Measurements from ENCODE around the gene ME3. TPM values are rescaled to one million over a fixed set of nuclear protein-coding genes. Genes with fewer than 3 reads are reported as not detected.

The ME3 gene
- total RNA-seq, 6 experiments from 2014 or later = 1.9 to 8.5 (median 4.6) TPM

DNA sequence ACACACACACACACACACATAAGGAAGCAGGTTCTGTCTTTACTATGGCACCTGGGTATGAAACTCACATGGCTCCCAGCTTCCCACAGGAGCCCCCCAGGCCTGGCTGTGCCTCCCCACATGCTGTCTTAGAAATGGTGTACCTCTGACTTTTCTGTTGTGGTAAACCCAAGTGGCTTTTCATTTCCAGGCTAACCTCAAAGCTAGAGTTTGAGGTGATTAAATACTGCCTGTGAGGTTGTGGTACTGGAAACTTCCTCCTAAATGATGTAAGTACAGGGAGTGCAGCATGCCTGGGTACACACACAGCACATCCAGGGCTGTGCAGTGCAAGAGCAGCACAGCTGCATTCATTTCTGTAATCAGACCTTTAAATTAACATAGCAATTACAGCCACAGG is 34.4 kb downstream of the ME3 start:
- ATAC-seq (no peak), DNase-seq (no peak)
- H3K27me3 ChIP-seq = no peaks in the 10 kb centered on the region
- no peaks in the 10 kb centered on the region for H3K36me3 ChIP-seq
- H3K4me3 ChIP-seq = no peak overlapping the region
- no peak overlapping the region for H3K27ac ChIP-seq
- H3K4me1 ChIP-seq = no peaks in the 10 kb centered on the region
- no peaks in the 10 kb centered on the region for H3K9me3 ChIP-seq
- intact Hi-C loops (cut with DNase I) = no loop called here
- TF ChIP-seq POLR2A (IDR thresholded peaks at IDR 0.05) = no peak
- TF ChIP-seq, protein P1, sequence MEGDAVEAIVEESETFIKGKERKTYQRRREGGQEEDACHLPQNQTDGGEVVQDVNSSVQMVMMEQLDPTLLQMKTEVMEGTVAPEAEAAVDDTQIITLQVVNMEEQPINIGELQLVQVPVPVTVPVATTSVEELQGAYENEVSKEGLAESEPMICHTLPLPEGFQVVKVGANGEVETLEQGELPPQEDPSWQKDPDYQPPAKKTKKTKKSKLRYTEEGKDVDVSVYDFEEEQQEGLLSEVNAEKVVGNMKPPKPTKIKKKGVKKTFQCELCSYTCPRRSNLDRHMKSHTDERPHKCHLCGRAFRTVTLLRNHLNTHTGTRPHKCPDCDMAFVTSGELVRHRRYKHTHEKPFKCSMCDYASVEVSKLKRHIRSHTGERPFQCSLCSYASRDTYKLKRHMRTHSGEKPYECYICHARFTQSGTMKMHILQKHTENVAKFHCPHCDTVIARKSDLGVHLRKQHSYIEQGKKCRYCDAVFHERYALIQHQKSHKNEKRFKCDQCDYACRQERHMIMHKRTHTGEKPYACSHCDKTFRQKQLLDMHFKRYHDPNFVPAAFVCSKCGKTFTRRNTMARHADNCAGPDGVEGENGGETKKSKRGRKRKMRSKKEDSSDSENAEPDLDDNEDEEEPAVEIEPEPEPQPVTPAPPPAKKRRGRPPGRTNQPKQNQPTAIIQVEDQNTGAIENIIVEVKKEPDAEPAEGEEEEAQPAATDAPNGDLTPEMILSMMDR (IDR thresholded peaks at IDR 0.05) = no peak

DNA sequence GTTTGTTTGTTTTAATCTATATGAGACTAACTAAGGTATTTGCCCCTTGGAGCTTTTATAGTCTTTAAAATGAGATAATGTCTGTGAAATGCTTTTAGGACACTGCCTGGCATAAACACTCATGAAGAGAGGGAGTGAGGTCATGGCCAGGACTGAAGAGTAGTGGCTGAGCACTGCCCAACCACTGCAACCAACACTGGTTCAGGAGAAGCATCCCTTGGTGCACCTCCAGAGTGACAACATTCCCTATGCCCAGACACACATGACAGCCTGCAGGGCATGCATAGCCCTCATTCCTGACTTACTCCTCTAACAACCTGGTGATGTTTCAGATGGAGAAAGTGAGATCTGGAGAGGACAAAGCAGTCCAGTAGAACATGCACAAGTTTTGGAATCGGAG is 36.1 kb downstream of the ME3 start:
- no peak overlapping the region for H3K27ac ChIP-seq
- H3K27me3 ChIP-seq = no peaks in the 10 kb centered on the region
- DNase-seq (no peak), ATAC-seq (no peak)
- no peaks in the 10 kb centered on the region for H3K9me3 ChIP-seq
- no peak for TF ChIP-seq POLR2A (IDR thresholded peaks at IDR 0.05)
- no peaks in the 10 kb centered on the region for H3K4me1 ChIP-seq
- intact Hi-C loops (cut with DNase I) = no loop called here
- no peaks in the 10 kb centered on the region for H3K36me3 ChIP-seq
- 100% methylated on average over 1 of the region's 1 CpG for WGBS (ENCODE audit: insufficient coverage, low coverage, low lambda C conversion rate, missing lambda C conversion rate)
- H3K4me3 ChIP-seq = no peak overlapping the region

DNA sequence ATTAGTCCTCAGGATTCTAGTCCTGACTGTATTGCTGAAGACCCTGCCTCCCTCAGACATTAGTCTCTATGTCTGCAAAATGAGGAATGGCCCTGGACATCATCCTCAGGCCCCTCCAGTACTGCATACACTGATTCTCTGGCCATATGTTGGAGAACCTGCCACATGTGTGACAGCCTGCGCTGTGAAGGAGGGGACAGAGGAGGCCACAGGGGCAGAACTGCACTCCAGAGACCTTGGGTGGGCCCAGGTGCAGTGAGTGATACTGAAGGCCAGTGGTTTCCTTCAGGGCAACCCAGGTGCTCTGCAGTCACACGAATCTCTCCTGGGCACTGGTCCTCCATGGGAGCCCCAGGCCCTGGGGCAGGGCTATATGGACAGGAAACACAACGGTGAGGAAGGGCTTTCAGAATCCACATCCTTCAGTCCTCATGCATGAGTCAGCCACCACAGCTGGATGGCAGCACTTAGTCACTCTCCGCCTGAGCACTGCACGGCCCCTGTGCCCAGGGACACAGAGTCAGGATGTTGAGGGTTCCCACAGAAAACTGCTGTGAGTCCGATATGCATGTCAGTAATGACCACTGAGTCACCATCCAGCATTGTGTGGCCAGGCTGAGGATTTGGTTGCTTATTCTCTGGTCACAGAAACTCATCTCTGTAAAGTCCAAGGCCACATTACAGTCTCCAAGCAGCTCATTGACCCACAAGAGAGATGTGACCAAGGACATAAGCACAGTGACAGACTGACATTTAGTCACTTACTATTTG is 39.7 kb downstream of the ME3 start:
- TF ChIP-seq POLR2A (IDR thresholded peaks at IDR 0.05) = no peak
- TF ChIP-seq, protein P1 (IDR thresholded peaks at IDR 0.05) = peak in 2 of 4 donors; percentile 6 to 9
- Histone ChIP-seq H3K36me3 (no peaks in the 10 kb centered on the region), H3K27ac (no peak overlapping the region), H3K9me3 (no peaks in the 10 kb centered on the region), H3K4me3 (no peak overlapping the region), H3K27me3 (no peaks in the 10 kb centered on the region), H3K4me1 (no peaks in the 10 kb centered on the region)
- ATAC-seq (peak in 2 of 4 donors; percentile 43 to 51), DNase-seq (no peak)
- 100% methylated on average over 1 of the region's 6 CpGs for WGBS (ENCODE audit: insufficient coverage, low coverage, low lambda C conversion rate, missing lambda C conversion rate)
- intact Hi-C loops (cut with DNase I) = no loop called here

DNA sequence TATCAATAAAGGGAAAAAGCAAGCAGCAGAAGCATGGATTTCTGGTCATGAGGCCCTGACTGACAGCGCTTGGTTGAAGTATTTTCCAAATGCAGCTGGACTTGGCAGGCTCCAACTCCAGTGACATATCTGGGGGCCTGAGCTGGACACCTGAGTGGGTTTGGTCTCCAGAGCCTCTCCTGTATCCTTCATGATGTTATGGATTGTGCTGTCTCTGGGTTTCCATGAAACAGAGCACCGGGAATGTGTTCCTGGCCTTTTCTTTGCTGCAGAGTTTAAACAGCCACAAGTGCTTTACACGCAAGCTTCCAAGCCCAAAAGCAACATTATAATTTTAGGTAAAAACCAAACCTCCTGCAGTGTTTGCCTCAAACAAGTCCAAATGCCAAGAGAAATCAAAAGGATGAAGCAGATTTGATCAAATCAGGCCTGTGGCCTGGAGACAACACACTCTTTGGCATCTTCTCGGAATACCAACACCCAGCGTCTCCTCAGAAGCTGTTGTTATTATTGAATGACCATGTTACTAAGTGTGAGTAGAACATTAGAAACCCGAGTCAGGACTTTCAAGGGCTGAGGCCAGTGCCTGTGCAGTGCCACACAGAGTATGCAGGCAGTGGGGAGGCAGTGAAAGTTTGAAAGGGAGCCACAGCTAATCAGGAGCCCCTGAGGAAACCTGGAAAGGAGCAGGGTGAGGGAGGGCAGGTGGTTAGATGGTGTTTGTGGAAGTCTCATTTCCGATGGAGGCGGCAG is 42.0 kb downstream of the ME3 start:
- no peaks in the 10 kb centered on the region for H3K36me3 ChIP-seq
- ATAC-seq (no peak), DNase-seq (no peak)
- no peak for TF ChIP-seq POLR2A (IDR thresholded peaks at IDR 0.05)
- TF ChIP-seq, protein P1 (IDR thresholded peaks at IDR 0.05) = no peak
- intact Hi-C loops (cut with DNase I) = no loop called here
- no peak overlapping the region for H3K4me3 ChIP-seq
- WGBS (ENCODE audit: insufficient coverage, low coverage, low lambda C conversion rate, missing lambda C conversion rate) = 76% methylated on average over 7 of the region's 8 CpGs
- H3K27ac ChIP-seq = no peak overlapping the region
- no peaks in the 10 kb centered on the region for H3K27me3 ChIP-seq
- H3K4me1 ChIP-seq = no peaks in the 10 kb centered on the region
- no peaks in the 10 kb centered on the region for H3K9me3 ChIP-seq

DNA sequence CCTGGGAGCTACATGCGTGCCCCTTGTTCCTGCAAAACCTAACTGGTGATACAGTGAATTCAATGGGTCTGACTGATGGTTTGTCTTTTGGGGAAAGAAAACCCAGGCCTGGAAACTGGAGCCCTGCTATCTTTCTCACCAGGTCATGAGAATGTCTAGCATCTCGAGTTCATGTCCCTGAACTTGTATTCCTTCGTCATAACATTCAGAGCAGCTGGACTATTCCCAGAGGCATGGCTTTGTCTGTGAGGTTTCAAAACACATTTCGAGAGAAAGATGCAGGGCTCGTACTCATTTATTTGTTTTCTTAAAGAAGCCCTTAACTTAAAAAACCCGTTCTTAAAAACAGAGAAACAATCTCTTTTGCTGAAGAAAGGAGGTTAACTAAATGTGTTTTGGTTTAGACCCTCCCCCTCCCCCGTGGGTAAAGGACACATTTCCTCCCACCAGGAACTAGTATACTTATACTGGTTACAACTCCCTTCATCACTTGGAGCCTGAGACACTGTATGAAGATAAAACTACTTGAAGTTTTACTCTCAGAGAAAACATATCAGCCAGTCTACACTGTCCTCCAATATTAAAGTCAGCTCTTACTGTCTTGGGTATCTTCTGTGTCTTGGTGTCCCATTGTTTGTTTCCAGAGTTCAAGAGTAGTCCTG is 43.2 kb downstream of the ME3 start:
- 64% methylated on average over 6 of the region's 7 CpGs for WGBS (ENCODE audit: insufficient coverage, low coverage, low lambda C conversion rate, missing lambda C conversion rate)
- intact Hi-C loops (cut with DNase I) = no loop called here

More for the DNA sequence above, 43.2 kb downstream of the ME3 start:
- no peak overlapping the region for H3K4me3 ChIP-seq
- DNase-seq (no peak), ATAC-seq (peak in 1 of 4 donors; percentile 36)
- no peaks in the 10 kb centered on the region for H3K9me3 ChIP-seq
- no peaks in the 10 kb centered on the region for H3K4me1 ChIP-seq
- peak overlapping the region in 2 of 3 donors; percentile 8 to 37 for H3K27ac ChIP-seq
- no peak for TF ChIP-seq POLR2A (IDR thresholded peaks at IDR 0.05)
- TF ChIP-seq, protein P1 (IDR thresholded peaks at IDR 0.05) = no peak
- no peaks in the 10 kb centered on the region for H3K27me3 ChIP-seq
- no peaks in the 10 kb centered on the region for H3K36me3 ChIP-seq

Measured in right lobe of liver (tissue), 6 donors.